Activated CD4-positive, alpha-beta T cell treated with anti-CD3 and anti-CD28 coated beads, Interleukin-10, Interleukin-2, amounts not matched to agents 100 ng/mL and 50 ng/mL, durations not matched to agents 16 hours and 8 hours (primary cell): ENCODE measurements around the gene TP53.
A peak's percentile ranks its signal among the peaks of the same experiment; 100 is the strongest.
"Not testable (repeated sequence)": the region's sequence is repeated elsewhere in the genome, so short reads cannot be mapped to it uniquely, and the experiment has no call there.

Experiments used
- DNase-seq: peaks from one replicate; pipeline ENCODE4 v3.0.0-alpha.2; 2020

Gene TP53

DNA sequence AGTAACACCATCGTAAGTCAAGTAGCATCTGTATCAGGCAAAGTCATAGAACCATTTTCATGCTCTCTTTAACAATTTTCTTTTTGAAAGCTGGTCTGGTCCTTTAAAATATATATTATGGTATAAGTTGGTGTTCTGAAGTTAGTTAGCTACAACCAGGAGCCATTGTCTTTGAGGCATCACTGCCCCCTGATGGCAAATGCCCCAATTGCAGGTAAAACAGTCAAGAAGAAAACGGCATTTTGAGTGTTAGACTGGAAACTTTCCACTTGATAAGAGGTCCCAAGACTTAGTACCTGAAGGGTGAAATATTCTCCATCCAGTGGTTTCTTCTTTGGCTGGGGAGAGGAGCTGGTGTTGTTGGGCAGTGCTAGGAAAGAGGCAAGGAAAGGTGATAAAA is 14.1 kb downstream of the TP53 start:
- DNase-seq: peak; percentile 37

DNA sequence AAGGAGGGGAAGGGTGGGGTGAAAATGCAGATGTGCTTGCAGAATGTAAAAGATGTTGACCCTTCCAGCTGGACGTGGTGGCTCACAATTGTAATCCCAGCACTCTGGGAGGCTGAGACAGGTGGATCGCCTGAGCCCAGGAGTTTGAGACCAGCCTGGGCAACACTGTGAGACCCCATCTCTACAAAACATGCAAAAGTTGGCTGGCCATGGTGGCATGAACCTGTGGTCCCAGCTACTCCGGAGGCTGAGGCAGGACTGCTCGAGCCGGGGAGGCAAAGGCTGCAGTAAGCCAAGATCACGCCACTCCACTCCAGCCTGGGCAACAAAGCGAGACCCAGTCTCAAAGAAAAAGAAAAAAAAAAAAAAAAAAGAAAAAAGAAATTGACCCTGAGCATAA is 18.8 kb downstream of the TP53 start:
- no peak for DNase-seq

DNA sequence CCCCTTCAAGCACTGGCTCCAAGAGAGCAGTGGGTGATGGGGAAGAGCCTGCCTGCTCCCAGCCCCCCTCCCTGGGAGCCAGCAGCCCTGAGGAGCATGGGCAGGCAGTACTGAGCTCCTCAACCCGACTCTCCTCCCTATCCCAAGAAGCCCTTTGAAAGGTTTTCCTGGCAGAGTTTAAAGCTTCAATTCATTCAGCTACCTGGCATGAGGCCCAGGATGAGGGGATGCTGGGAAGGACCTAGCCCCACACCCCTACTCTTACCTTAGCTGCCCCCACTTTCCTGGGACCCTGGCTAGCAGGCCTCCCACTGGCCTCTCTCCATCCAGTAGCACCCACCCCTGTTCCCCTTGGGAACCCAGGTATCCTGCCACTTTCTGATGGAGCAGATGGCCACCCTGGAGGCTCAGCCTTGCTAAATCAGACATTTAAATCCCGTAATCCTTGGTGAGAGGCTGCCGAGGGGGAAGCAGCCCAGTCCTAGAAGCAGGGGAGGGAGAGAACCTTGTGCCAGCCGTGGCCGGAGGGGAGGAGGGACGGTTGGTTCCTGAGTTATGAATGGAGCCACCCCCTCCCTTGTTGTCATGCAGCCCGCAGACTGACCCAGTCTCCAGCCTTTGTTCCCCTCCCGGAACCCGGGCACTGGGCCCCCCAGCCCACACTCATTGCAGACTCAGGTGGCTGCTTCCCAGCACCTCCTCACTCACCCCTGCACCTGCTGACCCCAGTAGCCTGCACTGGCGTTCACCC is 19.5 kb downstream of the TP53 start:
- DNase-seq: no peak

DNA sequence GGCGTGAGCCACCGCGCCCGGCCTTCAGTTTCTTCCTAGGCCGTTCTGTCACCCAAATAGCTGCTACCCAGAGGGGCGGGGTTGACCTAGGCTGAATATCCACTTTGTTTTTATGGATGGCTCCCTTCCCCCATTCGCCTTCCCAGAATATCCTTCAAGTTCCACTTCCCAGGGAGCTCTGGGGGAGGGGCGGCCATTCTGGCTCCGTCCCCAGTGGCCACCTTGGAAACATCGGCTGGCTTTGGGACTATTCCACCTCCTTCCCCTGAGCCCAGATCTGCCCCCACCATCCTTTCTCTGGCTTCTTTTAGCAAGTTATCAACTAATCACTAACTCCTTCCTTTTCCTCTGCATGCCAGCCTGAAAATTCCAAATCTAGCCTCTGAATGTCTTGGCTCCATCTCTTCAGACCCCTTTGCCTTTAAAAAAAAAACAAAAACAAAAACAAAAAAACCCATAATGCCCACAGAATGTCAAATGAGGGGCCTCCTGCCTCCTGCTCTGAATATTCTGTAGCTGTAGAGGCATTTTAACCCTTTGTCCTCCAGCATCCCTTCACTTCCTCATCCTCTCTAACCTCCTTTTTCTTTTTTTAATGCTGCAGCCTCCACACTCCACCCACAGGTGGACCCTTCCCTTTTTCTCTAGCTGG is 30.2 kb downstream of the TP53 start:
- DNase-seq: no peak

DNA sequence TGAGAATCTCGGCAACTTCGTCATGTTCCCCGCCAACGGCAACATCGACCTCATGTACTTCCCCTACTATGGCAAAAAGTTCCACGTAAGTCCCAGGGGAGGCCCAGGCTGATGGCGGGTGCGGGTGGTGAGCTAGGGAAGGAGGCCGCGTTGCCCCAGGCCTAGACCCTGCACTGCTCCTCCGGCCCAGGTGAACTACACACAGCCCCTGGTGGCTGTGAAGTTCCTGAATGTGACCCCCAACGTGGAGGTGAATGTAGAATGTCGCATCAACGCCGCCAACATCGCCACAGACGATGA is 31.8 kb downstream of the TP53 start:
- no peak for DNase-seq

DNA sequence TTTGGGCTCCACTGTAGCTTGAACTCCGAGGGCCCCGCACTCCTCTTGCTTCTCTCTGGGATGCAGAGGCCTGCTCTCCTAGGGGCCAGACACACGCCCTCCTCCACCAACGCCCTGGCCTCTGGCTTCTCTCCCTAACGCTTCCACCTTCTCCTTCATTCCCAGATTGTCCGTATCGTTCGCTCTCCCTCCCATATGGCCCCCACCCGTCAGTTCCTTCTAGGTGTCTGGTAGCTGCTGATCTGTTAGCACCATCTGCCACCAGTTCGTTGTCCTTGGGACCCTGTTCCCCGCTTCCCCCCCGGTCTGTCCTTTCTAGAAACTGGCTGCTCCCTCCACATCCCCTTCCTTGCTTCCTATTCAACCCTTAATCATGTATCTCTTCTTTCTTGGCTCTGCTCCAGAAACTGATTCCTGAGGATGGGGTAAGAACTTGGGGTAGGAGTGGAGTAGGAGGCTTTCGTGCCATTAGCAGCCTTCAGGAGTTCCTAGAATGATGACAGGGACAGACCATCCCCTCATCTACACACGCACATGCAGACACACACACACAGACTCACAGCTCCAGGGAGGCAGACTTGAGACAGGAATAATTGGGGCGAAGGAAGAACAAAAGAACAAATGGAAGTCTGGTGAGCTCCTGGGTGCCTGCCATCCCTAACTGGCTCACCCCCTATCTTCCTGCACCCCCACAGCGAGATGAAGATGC is 32.3 kb downstream of the TP53 start:
- DNase-seq: no peak

DNA sequence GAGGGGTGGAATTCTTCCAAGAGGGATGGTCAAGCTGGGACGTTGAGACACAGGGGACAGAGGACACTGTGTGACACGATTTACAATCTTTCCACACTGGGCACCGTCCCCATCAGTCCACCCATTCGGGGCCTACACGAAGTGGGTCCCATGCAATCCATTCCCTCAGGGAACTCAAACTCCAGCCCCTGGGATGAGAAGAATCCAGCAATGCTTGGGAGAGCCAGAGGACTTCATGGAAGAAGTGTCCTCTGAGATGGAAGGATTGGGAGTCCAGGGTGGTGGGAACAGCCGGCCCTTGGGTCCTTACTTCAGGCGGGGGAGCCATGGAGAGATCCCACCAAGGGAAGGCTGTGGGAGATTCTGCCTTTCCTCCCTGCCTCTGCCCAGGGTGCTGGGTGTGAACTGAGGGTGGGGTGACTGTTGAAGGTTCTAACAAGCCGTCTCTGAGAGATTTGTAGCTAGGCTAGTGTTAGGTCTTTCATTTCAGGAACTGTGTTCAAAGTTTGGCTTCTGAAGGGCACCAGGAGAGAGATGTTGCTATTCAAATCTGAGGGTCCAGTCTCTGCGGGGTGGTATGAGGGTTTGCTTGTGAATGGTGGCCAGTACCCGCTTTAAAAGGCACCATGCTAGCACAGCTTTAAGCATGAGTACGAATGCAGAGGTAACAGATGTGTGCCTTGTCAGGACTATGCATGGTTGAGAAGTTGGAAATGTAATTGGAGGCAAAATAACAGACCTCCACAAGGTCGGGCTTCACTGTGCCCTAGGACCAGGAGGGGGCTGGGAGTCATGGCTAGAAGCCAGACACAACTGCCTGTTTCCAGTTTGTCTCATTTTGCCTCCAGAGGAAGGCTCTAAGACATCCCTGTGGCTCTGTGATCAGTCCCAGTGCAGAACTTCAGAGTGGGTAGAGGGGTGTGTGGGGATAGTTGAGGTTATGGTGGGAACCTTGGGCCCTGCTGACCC is 34.6 kb downstream of the TP53 start:
- no peak for DNase-seq

DNA sequence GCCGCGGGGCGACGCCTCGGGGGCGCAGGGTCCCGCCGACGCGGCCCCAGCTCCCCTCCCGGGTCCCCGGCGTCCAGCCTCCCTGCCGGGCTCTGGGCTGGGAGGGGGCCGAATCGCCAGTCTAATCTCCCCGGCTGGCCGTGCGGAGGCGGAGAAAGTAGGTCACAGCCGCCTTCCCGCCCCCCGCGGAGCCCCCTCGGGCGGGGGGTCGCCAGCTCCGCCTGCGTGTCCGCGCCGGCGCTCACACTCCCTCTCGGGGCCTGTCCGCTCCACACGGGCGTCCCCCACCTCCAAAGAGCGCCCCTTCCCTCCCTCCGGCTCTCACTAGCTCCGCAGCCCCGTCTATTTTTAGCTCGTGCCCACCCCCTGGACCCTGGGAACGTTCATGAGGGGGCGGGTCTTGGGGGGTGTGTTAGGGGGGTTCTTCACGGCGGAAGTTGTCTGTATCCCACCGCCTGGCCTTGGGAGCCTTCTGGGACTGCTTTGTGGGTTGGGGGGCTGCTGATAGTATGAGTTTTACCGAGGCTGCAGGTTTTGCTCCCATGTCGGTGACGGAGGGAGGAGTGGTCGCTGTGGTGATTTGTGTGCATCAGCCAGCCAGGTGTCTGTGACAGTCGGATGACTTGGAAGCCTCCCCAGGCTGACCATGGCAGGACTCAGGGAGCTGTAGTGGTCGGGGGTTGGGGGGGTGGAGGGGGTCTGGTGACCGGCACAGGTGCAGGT is 35.5 kb downstream of the TP53 start:
- DNase-seq: no peak

DNA sequence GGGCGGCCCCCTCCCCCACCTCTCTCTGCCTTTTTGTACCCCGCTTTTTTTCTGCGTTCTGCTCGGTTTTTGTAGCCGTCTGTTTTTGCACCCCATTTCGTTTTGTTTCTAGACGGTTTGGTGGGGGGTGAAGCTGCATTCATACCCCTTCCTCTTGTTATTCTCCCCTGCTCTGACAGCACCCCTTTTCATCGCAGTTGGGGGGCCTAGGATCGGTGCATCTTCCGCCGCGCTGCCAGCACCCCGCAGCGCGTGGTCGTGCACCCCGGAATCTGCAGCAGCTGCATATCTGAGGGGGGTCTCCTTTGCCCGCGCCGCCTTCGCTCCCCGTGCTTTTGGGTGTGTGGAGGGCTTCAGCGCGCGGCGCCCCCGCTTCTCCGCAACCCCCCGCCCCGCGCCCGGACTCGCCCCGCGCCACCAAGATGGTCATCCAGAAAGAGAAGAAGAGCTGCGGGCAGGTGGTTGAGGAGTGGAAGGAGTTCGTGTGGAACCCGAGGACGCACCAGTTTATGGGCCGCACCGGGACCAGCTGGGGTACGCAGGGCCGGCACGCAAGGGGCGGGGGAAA is 36.1 kb downstream of the TP53 start:
- no peak for DNase-seq

DNA sequence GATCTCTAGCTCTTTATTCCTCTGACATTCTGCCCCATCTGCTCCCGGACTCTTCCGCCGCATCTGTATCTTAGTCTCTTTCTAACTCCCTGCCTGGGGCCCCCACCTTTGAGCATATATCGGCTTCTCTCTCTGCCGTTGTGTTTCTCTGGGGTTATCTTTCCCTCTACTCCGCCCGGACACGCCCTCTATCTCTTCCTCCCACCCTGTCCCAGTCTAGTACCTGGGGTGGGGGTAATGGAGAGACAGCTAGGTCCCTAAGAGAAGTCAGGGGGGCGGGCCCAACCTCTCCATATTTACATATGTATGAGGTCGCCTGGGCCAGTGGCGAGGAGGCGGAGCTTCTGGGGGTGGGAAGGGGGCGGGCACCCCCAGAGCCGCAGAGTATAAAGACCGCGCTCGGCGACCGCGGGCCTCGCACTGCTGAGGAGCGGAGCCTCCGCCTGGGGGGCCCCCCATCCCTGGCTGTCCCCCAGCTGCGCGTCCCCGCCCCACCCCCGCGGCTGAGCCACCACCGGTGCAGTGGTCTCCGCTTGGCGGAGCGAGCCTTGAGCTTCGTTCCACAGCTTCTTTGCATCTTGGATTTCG is 36.7 kb downstream of the TP53 start, which contains the start of gene ATP1B2:
Gene ATP1B2 (plus strand): TSS at position 418 of the 588 bp plus-strand sequence. CDS start 593 bp downstream, outside the sequence.
- DNase-seq: peak; percentile 51

DNA sequence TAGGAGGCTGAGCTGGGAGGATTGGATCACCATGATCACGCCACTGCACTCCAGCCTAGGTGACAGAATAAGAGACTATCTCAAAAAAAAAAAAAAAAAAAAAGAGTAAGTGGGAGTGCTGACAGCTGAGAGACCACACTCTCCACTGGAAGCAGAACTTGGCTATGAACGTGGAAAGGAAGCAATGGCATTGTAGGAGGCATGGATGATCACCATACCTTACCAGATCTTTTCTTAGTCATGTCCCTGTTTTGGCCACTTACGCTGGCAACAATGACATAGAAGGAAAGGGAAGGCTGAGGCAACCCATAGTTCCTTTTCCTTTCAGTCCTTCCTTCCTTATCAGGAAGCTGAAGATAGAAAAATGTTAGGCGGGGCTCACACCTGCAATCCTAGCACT is 40.3 kb downstream of the TP53 start:
- no peak for DNase-seq

DNA sequence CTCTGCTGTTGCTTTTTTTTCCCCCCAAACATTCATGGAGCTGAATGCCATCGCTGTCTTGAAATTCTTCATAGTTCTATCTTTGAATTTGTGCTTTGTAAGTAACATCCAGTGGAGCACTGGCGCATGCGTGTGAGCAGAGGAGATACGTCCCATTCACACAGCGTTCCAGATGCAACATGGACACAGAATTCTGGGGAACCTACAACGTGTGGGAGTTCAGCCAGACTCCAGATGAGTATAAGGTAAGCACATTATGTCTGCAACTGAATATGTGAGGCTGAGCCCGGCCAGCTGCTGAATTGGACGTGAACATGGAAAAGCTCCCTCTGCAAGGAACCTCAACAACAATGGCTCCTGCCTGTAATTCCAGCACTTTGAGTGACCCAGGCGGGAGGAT is 40.8 kb downstream of the TP53 start:
- DNase-seq: no peak

DNA sequence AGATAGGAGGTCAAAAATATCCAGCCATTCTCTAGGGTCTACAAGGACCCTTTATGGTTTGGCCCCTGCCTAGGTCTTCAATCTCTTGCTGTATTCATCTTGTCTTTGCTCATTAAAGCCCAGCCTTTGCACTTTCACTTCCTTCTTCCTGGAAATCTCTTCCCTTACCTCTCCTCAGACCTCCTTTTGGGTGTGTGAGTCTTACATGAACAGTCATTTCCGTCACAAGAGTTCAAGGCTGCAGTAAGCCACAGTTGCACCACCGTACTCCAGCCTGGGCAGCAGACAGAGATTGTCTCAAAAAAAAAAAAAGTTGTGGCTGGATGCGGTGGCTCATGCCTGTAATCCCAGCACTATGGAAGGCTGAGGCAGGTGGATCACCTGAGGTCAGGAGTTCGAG is 42.5 kb downstream of the TP53 start:
- peak; percentile 31 for DNase-seq

DNA sequence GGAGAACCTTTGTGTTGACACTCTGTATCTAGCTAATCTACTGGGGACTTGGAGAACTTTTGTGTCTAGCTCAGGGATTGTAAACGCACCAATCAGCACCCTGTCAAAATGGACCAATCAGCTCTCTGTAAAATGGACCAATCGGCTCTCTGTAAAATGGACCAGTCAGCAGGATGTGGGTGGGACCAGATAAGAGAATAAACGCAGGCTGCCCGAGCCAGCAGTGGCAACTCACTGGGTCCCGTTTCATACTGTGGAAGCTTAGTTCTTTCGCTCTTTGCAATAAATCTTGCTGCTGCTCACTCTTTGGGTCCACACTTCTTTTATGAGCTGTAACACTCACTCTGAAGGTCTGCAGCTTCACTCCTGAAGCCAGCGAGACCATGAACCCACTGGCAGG is 45.7 kb downstream of the TP53 start:
- not testable (repeated sequence) for DNase-seq

DNA sequence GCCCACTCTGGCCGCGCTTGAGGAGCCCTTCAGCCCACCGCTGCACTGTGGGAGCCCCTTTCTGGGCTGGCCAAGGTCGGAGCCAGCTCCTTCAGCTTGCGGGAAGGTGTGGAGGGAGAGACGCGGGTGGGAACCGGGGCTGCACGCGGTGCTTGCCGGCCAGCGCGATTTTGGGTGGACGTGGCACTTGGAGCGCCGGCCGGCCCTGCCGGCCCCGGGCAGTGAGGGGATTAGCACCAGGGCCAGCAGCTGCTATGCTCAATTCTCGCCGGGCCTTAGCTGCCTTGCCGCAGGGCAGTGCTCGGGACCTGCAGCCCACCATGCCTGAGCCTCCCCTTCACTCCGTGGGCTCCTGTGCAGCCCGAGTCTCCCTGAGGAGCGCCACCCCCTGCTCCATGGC is 46.5 kb downstream of the TP53 start:
- DNase-seq: no peak

DNA sequence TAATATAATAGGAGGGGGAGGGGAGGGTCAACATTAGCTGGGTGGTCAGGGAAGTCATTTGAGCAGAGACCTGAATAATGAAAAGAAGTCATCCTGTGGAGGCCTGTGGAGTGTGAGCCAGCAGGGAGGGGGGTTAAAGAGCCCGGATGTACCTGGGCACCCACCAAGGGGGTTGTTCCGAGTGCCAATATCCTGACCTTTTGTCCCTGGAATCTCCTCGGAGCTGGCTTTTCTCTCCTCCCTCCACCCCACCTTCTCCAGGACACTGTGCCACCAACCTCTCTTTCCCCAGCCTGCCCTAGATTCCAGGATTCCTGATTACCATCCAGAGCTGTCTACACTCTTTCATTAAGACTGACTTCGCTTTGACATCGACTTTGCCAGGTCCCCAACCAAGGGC is 51.1 kb downstream of the TP53 start:
- DNase-seq: no peak

DNA sequence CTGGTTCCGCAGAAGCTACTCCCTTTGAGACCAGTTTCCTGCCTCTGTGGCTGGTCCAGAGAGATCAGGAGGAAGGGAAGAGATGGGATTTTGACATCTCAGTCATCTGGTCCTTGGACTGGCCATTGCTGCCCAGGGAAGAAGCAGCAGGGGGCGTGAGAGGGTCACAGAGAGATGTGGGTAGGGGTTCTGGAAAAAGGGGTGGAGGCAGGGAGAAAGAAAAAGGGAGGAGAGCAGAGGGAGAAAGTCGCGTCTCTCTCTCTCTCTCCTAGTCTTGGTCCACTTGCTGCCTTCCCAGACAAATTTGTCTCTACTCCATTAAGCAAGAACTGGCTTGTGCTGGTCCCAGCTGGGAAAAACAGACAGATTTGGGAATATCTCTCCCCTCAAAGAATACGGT is 52.9 kb downstream of the TP53 start:
- DNase-seq: no peak

DNA sequence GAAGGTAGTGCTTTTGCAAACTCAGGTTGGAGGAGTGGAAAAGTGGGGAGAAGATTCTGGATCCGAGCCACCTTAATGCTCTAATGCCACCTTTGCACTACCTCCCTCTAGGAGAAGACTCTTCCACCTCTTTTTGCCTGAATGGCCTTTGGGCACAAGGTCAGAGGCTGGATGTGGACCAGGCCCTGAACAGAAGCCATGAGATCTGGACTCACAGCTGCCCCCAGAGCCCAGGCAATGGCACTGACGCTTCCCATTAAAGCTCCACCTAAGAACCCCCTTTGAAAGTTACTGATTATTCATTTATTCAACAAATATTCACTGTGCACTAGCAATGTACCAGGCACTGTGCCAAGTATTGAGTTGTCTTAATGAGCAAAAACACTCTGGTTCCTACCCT is 54.2 kb downstream of the TP53 start:
- no peak for DNase-seq

DNA sequence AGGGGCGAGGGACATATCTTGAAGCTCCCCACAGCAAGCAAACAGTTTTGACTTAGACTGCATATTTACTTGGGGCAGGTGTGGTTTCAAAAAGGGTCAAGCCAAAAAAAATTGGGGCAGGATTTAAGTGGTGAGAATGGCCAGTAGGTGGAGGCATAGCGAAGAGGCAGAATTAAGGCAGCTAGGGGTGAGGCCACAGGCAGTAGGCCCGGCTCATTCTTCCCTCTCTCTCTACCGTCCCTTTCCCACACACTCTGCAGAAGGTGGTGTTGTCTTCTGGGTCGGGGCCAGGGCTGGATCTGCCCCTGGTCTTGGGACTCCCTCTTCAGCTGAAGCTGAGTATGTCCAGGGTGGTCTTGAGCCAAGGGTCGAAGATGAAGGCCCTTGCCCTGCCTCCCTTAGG is 54.8 kb downstream of the TP53 start:
- peak; percentile 61 for DNase-seq

DNA sequence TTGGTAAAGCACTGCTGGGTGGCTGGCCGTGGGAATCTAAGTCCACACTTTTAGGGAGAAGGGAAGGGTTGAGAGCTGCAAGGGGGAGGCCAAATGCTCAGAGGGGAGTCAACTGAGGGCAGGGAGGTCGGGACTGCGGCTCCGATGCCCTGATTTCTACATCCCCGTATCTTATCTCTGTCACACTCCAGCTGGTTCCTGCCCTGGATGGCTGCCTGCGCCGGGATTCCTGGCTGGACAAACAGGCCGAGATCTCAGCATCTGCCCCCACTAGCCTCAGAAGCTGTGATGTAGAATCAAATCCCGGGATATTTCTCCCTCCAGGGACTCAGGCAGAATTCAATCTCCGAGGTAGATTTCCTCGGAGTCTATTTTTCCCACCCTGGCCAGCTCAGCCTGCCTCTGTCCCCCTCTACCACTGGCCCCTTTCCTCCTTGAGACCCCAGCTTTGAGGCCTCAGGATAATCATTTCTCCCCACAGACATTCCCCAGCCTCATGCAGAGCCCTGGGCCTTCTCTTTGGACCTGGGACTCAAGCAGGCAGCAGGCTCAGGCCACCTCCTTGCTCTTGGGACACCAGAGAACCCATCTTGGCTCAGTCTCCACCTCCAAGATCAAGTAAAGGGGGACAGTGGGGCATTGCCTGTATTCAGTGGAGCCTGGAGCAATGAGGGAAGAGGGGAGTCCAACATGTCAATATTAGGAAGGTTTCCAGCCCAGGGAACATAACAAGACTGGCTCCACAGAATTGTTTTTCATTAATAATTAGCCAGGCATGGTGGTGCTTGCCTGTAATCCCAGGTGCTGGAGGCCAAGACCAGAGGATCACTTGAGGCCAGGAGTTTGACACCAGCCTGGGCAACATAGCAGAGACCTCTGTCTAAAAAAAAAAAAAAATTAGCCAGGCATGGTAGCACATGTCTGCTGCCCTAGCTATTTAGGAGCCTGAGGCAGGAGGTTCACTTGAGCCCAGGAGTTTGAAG is 55.6 kb downstream of the TP53 start:
- DNase-seq: no peak
